NCI-H1092 (cell line): ENCODE data around the gene NUDT14.

ENCODE experiments used
- DNase-seq: peaks from one replicate; lab custom pipeline; 2025; lab: John Stamatoyannopoulos, UW

Gene NUDT14

GRCh38 chr14:105199093-105199492 lies 18.0 kb upstream of the NUDT14 start:
- no peak for DNase-seq

- DNase-seq, result no peak
Observed at GRCh38 chr14:105198588-105198987, 17.5 kb upstream of the NUDT14 start.

GRCh38 chr14:105197211-105197641 lies 16.1 kb upstream of the NUDT14 start:
- DNase-seq, result no peak

- DNase-seq, result no peak
Observed at GRCh38 chr14:105196265-105196960, 15.3 kb upstream of the NUDT14 start.

GRCh38 chr14:105195522-105196264 lies 14.6 kb upstream of the NUDT14 start:
- DNase-seq, result no peak

GRCh38 chr14:105195051-105195450 lies 13.9 kb upstream of the NUDT14 start:
- DNase-seq, result no peak

DNA sequence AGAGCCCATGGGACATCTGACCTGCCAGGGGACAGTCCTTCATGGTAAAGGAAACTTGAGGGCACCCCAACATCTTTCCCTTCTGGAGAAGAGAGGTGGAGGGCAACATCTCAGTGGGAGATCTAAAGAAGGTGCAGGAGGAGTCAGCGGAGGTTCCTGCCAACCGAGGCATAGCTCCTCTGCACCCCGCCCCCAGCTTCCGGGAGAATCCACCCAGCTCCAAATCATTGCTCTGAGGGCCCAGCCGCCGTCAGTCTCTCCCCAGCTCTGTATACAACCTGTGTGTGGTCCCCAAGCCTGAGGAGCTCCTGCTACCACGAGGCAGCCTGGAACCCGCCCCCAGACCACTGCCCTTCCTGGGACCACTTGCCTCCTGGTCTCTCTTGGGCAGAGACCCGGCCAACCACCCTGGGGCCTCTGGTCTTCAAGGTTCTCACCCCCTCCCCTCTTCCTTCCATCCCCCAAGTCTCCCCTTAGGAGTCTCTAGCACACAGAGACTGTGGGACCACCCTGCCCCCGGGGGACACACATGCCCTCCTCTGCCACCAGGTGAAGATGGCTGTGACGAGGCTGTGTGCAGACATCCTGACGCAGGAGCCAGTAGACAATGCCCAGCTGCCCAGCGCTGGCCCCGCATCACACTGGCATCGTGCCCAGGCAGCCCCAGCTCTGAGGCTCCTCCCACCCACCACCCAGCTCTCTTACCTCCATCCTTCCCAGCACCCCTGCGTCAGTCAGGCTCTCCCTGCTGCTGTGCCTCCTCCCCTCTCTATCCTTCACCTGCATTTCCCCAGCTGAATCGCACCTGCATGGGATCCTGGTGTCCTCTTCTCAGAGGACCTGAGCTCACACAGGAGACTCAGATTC lies 13.0 kb upstream of the NUDT14 start:
- DNase-seq, result peak; percentile 62

DNA sequence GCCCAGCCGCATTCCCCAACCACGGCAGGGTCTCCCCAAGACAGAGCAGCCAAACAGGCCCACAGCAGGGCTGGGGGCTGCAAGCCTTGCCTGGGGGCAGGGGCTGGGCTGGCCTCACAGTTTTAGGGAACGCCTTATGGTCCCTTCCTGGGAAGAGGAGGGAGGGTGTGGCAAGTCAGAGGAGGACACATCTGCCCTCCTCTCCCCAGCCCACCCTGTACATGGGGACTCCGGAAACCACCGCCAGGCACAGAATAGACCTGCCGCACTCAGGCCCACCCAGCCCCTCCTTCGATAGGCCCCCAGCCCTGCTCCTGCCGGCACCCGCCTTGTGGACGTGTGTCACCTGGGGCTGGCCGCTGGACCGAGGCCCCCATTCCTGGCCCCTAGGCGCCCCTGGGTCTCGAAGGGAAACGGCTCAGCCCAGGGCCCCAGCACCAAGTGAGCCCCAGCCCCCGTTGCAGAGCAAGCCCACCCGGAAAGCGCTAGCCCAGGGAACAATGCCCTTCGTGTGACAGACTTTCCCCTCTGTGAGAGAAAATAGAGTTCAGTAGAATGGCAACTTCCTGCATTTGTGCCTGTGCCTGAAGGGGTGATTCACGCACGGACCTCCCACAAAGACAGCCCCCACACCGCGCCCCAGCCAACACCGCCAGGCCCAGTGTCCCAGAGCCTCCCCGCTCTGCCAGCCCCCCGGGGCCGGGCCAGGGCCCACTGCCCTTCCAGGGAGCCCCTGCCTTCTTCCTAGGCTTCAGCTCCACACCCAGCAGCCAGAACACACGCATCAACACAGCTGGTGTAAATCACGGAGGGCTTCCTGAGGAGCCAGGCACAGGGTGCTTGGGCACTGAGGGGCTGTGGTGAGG lies 12.0 kb upstream of the NUDT14 start:
- DNase-seq, result no peak

- no peak for DNase-seq
Observed at GRCh38 chr14:105187935-105188524, 6.9 kb upstream of the NUDT14 start.

DNA sequence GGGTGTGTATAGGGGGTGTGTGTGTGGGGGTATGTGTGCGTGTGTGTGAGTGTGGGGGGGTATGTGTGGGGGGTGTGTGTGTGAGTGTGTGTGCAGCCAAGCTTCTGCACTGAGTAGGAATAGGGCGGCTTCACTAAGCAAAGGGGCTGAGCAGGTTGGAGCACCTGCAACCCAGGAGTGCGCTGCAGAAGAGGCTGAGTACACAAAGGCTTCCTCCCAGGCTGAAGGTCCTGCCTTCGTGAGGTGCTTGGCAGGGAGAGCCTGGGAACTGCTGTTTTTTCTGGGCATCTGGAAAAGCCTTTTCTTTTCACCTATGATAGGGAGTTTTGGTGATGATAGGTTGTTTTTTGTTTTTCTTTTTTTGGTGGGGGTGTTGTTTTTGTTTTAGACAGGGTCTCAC lies 6.0 kb upstream of the NUDT14 start:
- no peak for DNase-seq

GRCh38 chr14:105185973-105186372 lies 4.9 kb upstream of the NUDT14 start:
- DNase-seq, result no peak

- no peak for DNase-seq
Observed at GRCh38 chr14:105185001-105185400, 3.9 kb upstream of the NUDT14 start.

DNA sequence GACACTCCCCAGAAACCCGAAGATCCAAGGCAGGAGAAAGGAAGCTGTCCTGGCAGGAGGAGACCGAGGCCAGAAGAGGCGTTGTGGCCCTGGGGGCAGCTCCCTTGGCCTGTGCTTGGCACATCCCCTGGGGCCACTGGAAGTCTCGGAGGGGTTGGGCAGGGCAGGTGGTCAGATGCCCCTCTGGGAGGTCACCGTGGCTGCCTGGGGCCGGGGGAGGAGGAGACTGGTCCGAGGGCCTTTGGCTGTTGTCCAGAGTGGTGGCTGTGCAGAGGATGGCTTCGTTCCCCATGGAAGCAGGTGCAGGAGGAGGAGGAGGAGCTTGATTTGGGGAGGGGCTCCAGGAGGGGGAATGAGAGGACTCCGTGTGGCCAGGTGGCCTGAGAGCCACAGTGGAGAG lies 3.3 kb upstream of the NUDT14 start:
- no peak for DNase-seq

- no peak for DNase-seq
Observed at GRCh38 chr14:105182296-105183020, 1.3 kb upstream of the NUDT14 start.

GRCh38 chr14:105181549-105182295 lies 610 bp upstream of the NUDT14 start:
- DNase-seq, result no peak

- no peak for DNase-seq
Observed at GRCh38 chr14:105179191-105179590, 1.9 kb downstream of the NUDT14 start.

DNA sequence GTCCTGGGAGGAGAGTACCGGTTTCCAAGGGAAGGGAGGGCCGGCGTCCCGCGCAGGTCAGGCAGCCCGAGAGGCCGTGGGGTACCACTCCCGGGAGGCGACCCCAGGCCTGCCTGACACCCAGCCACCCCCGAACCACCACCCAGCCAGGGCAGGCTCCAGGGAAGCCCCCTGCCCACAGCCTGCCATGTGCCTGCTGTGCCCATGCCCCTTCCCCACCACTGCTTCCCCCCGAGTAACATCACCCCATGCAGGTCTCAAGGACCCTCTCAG lies 2.3 kb downstream of the NUDT14 start:
- no peak for DNase-seq

DNA sequence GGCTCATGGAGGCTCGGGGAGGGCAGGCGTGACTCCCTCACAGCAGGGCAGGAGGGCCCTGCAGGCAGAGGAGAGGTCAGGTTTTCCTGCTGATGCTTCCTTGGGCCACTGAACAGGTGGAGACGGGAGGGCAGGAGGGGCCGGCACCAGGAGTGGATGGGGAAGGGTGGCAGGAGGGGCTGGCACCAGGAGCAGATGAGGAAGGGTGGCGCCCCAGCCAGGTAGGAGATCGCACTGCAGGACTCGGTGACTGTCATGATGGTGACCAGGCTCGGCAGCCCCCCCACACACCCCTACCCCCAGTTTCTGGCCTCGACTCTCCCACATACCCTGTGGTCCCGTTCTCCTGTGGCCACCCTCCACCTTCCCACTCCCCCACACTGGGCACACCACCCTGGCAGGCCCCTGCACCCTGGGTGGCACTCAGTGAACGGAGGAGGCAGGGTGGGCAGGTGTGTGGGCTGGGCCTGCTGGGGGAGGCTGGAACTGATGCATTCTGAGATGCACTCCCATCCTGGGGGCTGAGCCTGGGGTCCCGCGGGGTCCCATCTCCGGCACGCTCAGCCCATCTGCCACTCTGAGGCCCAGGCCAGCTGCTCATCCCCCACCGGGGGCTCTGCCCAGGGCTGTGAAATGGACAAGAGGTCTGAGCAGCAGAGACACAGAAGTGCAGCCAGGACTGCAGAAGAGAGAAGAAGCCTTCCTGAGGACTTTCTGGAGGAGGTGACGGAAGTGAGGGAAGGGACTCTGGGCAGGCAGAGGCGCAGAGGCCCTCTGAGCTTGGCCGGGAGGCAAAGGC lies 2.8 kb downstream of the NUDT14 start:
- no peak for DNase-seq

DNA sequence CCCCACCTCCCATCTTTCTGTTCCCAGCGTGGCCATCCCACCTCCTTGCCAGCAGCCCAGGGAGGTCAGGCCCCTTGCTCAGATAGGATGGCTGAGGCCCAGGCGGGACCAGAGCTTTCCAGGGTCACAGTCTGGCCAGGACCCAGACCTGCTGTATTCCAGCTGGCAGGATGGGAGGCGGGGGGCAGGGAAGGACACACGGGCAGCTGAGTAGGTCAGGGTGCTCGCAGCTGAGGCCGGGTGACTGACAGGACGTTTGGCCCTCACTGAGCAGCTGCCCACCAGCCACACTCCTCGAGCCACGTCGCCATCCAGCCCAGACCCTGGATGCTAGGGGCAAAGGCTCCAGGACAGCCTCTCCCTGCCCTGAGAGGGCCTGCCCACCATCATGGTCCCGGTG lies 4.0 kb downstream of the NUDT14 start:
- DNase-seq, result no peak
